T-helper 9 cell (primary cell): ENCODE results near the gene DDX51.
"Not testable (repeated sequence)": the region's sequence is repeated elsewhere in the genome, so short reads cannot be mapped to it uniquely, and the experiment has no call there.

Experiments used
- DNase-seq: peaks from one replicate; pipeline ENCODE4 v3.0.0-alpha.2; 2020

The DDX51 gene

DNA sequence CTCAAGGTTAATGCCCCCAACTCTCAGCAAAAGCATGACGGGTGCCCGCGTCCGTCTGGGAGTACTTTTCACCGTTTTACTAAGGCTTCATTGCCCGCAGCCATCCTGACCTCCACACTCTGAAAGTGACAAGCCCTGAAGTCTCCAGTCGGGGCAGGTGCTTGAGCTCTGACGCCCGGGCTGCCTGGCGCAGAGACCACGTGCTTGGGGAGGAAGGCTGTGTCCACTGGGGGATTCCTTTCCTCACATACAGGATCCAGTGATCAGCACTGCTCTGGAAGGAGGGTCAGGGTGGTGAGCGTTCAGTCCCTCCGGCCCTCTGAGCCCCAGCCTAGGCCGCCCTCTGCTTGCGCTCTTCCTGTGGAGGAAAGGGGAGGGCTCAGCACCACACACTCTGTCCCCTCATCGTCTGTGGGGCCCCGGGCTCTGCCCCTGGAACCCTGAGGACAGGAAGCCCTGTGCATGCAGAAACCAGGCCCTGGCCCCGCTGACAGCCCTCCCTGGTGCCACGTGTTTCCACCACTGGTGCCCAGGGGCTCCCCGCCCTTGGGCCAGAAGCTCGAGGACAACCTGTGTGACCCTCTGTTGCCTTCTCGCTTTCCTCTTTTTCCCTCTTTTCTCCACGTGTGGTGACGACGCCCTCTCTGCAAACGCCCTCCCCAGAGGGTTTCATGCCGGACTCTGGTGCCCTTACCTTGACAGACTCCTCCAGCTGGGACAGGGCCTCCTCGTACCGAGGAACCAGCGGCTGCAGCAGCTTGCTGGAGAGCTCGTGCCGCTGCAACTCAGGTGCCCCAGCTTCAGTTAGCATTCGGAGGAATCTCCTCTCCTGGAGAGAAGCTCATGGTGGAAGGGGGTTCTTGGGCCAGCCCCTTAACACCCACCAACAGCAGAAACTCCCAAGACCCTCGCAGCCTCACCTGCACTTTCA lies 4.9 kb downstream of the DDX51 start:
- DNase-seq = no peak

DNA sequence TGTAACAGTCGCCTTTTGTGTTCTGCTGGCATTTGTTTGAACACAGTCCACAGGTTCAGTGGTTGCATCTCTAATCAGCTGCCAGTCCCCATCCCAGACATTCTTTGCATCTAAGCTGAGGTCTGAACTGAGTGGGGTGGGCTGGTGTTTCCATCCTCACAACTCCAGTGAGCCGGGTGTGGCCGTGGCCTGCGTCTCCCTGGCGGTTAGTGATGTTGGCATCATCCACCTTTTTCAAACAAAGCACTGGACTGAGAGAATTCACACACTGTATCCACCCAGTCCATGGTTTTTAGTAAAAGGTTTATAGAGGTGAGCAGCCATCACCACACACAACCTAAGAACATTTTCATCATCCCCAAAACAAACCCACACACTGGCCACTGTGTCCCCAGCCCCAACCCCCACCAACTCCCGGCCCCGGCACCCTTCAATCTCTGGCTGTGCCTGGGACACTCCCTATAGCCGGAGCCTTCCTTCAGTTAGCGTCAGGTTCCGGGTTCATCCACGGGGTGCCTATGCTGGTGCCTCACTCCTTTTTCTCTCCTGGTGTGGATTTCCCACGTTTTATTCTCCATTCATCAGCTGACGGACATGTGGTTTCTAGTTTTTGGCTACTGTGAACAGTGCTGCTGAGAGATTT lies 6.5 kb downstream of the DDX51 start:
- DNase-seq = no peak

DNA sequence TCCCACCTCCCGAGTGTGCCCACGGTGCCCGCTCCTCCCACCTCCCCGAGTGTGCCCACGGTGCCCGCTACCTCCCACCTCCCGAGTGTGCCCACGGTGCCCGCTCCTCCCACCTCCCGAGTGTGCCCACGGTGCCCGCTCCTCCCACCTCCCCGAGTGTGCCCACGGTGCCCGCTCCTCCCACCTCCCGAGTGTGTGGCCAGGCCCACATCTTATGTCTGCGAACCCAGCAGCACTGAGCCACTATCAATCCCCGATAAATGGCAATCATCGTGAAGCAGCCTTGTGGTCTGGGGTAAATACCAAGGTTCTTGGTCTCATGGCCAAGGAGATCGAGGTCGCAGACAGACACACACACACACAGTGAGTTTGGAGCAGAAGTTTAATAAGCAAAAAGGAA lies 7.9 kb downstream of the DDX51 start:
- DNase-seq = not testable (repeated sequence)

DNA sequence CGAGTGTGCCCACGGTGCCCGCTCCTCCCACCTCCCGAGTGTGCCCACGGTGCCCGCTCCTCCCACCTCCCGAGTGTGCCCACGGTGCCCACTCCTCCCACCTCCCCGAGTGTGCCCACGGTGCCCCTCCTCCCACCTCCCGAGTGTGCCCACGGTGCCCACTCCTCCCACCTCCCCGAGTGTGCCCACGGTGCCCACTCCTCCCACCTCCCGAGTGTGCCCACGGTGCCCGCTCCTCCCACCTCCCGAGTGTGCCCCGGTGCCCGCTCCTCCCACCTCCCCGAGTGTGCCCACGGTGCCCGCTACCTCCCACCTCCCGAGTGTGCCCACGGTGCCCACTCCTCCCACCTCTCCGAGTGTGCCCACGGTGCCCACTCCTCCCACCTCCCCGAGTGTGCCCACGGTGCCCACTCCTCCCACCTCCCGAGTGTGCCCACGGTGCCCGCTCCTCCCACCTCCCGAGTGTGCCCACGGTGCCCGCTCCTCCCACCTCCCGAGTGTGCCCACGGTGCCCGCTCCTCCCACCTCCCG lies 9.4 kb downstream of the DDX51 start:
- not testable (repeated sequence) for DNase-seq

DNA sequence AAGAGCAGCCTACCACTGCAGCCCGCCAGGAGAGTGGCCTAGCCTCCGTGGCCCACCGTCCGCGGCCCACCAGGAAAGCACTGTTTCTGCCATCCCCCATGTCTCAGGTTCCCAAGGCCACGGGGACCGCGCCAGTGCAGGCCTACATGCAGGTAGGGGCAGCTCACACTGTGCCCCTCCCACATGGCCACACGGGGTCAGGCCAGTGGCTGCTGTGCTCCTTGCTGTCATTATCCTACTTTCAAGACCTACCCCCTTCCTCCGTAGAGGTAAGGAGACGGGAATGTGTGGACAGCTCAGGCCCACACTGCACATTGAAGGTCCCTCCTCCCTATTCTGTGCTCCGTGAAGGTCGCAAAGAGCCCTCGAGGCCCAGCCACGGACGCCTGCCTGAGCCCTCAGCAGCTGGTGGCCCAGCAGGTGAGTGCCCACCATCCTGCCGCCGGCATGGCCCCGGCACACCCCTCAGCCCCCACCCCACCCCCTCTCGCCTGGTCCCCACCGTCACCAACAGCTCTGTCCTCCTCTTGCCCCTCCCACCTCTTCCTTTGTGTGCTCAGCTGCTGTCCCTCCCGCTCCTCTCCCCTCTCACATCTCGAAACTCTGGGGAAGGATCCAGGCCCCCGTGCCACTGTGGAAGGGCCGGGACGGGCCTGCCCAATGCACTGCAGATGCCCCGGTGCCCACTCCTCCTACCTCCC lies 10.0 kb downstream of the DDX51 start:
- no peak for DNase-seq

DNA sequence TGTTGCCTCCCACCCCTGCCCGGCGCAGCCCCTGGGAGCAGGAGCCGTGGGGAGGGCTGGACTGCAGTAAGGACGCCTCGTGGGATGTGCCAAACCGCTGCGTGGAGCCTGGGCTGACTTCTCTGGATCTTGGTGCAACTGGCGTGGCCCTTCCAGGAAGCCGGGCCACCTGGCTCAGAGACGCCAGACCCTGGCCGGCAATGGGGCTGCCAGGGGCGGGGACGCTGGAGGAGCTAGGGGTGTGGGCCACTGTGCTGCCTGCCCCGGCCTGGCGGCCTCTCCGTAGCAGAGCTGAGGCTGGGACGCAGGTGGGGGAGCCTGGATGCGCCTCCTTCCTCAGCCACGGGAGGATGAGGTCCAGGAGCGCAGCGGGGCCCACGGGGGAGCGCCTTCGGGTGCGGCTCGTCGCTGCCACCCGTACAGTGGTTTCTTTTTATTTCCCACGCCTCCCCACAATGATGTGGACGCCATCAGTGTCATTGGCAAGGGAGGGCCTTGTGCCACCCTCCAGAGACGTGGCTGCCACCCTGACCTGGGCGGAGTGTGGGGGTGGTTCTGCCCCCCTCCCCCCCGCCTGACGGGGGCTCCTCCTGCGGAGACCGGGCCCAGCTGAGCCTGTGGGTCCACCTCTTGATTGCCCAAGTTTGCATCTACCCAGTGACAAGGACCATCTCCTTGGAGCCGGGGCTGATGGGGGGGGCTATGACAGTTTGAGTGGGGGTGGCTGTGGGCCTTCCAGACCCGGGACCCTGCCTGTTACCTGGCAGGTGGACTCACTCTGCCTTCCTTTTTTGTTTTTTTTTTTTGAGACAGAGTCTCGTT lies 11.3 kb downstream of the DDX51 start:
- no peak for DNase-seq

DNA sequence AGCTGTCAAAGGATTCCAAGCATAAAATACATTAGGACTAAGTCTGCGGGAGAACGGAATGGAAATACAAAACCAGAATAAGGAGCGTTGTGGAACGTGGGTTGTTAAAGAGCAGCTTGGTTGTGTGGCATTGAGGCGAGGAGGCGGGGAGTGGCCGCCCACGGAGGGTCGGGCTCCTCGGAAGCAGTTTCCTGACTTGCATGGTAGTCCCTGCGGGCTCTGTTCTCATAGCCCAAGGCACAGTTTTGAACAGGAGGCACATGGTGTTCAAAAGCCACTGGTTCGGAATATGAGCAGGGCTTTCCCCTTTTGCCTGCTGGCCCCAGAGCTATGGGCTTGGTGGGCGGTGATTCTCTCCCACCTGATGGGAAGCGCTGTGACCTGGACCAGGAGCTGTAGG lies 12.2 kb downstream of the DDX51 start:
- no peak for DNase-seq

DNA sequence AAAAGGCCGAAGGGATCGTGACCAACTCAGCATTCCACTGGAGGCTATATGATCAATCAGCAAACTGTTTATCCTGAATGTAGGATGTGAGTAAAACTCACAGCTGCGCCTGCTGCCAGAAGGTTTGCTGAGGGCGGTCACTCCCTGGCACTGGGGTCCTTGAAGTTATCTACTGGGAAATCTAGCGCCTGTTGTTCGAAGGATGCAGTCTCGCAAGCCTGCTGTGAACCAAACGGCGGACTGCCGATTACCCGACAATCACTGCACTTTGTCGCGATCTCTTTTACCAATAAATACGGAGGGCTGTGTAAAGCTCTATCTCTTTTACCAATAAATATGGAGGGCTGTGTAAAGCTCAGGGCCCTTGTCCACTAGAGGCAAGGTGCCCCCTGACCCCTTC lies 12.9 kb downstream of the DDX51 start:
- DNase-seq = no peak

DNA sequence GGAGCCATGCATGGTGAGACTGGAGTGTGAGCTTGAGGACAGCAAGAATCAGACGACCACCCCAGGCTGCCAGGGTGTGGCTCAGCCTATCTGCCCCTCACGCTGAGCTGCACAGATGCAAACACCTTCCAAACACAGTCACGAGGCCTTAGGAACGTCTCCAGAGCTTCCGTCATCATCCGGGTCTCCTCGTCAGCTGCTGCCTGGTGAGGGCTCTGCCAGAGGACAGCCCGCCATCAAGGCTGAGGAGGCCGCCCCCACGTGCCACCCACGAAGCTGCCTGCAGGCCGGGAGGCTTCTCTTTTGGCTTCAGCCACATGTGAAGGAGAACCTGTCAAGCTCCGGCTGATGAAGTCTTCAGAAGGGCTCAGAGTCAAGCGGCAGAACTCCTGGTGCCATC lies 13.4 kb downstream of the DDX51 start:
- no peak for DNase-seq

DNA sequence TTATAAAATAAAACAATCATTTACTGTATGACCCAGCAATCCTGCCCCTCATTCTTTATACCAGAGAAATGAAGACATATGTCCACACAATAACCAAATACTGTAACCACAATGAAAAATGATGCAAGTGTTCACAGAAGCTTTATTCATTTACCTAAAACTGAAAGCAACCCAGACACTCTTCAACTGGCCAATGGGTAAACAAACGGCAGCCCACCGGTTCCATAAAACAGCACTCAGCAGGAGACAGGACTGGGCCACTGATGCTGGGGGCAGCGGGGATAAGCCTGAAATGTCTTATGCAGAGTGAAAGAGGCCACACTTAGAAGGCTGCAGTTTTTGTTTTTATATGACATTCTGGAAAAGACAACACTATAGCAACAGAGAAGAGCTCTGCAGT lies 15.1 kb downstream of the DDX51 start:
- DNase-seq = no peak

DNA sequence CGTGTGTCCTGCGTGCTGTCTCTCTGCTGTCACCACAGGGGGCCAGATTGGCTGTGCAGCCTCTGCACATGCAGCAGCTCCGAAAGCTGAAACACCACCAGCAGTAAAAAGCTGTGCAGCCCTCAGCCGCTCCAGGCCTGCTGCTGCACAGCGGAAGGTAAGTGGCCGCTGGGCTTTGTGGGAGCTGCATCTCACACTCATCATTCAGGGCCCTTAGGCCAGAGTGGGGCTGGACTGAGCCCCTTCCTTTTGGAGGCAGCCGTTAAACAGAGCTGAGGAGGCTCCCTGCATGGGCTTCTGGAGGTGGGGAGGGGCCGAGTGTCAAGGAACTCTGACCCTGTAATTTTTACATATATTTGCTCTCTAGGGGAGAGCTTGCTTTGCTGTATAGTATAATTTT lies 17.1 kb downstream of the DDX51 start:
- DNase-seq = no peak

DNA sequence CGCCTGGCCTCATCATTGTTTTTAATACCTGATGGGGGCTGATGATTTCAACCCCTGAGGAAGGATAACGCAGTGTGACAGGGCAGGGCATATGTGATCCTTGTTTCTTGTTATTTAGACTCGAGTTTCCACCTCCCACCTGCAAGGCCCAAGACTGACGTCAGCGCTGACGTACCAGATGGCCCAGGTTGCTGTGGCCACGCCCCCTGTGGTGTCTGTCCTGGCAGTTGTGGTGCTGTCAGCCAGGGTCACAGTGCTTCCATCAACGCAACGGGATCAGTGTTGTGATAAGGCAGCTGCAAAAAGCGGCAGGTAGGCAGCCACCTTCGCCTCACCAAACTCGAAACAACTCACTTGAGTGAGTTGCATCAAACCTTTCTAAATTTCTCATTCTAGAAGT lies 18.4 kb downstream of the DDX51 start:
- no peak for DNase-seq

DNA sequence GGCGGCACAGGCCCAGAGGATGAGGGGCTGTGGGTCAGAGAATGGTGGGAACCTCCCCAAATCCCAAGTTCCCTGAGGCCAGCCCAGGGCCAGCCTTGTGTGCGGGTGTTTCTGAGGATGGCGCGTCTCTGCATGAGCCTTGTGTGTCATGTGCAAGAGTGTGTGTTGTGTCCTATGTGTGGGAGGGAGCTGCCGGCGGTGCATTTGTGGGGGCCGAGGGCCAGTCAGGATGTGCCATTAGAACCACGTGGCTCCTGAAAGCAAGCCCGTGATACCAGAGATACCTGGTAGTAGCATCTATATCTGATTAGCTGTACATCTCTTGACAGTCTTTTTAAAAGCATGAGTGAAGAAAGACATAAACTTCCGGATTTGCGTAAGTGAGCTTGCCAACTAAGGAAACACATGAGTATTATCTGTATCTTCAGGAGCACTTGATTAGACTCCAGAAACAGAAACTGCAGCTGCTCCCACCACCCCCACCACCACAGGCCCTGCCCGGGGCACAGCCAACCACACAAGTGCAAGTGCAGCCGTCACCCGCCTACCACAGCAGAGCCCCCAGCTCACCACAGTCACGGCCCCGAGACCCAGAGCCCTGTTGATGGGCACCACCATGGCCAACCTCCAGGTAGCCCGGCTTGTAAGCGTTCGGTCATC lies 19.2 kb downstream of the DDX51 start:
- no peak for DNase-seq

DNA sequence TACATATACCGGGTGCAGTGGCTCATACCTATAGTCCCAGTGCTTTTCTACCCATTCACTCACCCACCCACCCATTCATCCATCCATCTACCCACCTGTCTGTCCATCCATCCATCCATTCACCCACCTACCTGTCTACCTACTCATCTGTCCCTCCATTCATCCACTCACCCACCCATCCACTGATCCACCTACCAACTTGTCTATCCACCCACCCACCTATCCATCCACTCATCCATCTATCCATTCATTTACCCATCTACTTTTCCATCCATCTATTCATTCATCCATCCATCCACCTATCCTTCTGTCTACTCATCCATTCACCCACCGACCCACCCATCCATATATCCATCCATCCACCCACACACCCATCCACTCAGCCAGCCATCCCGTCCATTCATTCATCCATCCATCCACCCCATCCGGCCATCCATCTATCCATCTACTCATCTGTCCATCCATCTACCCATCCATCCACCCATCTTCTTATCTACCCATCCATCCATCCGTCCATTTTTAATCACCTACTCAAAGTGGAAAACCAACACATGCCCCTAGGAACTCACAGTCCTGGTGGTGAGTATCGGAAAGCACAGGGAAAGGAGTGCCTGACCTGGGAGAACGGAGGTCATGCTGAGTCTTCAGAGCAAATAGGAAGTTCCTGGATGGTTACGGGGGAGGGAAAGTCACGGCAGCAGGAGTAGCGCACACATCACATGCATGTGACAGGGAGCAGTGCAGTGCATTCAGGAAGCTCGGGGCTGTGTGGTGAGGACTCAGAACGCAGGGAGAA lies 20.0 kb downstream of the DDX51 start:
- DNase-seq = no peak

DNA sequence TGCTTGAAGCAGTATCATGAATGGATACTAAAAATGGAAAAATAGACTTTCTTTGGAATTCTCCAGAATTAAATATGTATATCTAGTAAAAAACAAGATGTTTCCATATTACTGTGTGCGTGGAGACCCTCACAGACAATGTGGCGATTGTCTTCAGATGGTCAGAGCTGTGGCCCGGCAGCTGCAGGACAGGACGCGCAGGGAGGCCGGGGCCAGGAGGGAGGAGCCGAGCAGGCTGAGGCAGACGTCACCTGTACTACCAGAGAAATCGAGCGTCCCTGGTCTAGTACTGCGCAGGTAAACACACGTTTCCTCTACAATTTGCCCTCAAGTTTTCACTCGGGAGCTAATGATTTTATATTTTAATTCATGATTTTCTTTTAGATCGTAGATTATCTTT lies 22.8 kb downstream of the DDX51 start:
- no peak for DNase-seq

DNA sequence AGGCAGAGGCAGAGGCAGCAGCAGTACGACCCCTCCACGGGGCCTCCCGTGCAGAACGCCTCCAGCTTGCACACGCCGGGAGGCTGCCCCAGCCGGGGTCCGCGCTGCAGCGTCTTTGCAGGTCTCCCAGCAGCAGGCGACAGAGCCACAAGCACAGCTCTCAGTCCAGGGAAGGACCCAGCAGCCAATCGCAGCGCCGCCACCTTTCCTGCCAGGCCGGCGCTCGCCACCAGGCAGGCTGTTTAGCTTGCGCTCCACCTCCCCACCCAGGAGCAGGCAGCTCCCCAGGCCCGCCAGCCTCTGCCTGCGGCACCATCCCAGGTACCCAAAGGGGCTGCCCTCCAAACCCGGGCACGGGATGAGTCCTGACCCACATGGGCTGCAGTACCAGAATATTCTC lies 25.2 kb downstream of the DDX51 start:
- no peak for DNase-seq

DNA sequence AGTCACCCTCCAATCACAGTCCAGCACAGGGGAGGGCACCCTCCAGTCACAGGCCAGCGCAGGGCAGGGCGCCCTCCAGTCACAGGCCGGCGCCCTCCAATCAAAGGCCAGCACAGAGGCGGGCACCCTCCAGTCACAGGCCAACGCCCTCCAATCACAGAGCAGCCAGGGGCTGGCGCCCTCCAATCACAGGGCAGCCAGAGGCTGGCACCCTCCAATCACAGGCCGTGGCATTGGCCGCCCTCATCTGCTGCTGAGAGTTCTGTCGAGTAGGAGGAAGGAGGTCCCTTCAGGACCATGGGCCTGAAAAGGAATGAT lies 26.6 kb downstream of the DDX51 start:
- DNase-seq = no peak

DNA sequence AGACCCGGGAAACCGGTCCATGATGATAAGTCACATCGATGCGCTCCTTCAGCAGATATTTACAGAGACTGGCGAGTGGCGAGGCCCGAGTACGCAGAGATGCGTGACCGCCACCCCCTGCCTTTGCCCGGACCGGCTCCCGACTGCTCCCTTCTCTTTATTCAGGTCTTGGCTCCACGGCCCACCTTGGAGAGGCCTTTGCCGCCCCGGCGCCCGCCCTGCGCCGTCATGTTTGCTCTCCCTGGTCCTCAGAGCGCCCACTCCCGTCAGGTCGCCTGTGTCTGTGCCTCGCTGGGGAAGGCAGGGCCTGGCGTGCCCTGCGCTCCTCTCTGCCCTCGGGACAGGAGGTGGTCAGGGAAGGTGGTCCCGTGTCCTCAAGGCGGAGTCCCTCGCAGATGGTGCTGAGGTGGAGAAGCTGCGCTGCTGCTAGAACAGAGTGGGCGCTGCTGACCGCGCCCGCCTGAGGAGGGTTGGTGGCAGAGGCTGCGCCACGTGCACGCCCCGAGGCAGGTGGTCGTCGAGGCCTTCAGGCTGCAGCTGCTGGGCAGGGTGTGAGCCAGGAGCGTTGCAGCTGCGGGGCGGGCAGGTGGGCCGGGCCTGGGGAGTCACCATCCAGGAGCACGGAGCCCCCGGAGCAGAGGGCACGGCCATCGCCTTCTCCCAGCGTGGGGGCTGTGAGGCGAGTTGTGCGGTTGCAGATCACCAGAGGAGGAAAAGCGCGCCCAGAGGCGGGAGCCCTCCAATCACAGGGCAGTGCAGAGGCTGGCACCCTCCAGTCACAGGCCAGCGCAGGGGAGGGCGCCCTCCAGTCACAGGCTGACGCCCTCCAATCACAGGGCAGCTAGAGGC lies 27.2 kb downstream of the DDX51 start:
- no peak for DNase-seq

DNA sequence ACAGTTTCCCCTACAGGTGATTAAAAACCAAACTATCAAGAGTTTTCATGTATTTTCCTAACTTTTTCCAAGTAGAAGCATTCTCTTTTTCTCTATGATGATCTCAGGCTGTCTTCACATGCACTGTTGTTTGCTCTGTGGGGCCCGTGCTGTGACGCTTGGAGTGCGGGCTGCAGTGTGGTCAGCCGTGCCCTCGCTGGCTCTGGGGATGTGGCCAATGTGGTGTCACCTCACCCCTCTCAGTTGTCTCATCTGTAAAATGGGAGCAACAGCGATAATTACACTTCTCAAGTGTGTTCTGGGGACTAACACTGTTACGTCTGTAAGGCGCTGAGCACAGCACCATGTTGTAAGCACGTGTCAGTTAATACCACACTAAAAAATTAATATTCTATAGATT lies 28.6 kb downstream of the DDX51 start:
- DNase-seq = no peak

DNA sequence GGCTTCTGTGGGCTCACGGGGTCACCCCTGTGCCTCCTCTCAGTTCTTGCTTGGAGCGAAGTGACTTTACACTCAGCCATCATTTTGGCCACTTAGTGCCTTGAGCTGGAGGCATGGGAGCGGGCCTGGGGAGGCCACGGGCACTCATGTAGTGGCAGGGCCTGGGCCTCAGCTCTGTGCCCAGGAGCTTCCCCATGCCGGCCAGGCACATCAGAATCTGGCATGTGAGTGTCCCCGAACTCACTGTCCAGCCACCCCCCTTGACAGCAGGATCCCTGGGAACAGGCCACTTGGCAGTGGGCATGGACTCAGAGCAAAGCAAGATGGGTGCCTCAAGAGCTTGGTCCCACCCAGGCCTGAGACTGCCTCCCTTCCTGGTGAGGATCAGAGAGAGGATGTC lies 29.5 kb downstream of the DDX51 start:
- DNase-seq = no peak
